AG10803 (cell line): ENCODE measurements around the gene DIPK1A.
A peak's percentile ranks its signal among the peaks of the same experiment; 100 is the strongest.

Source experiments
- DNase-seq: peaks from one replicate; pipeline ENCODE4 v3.0.0; 2010; ENCODE audit warnings: low read depth
- H3K4me3 ChIP-seq: 2 replicates; pipeline ENCODE4 v1.5.1; 2011; ENCODE audit warnings: mild to moderate bottlenecking, low read length, control low read depth
- TF ChIP-seq, protein P1 (sequence below): conservative IDR thresholded peaks from 2 replicates; pipeline ENCODE4 v1.5.1; 2011; ENCODE audit warnings: mild to moderate bottlenecking, low read length, control low read depth, inconsistent platforms

The DIPK1A gene

DNA sequence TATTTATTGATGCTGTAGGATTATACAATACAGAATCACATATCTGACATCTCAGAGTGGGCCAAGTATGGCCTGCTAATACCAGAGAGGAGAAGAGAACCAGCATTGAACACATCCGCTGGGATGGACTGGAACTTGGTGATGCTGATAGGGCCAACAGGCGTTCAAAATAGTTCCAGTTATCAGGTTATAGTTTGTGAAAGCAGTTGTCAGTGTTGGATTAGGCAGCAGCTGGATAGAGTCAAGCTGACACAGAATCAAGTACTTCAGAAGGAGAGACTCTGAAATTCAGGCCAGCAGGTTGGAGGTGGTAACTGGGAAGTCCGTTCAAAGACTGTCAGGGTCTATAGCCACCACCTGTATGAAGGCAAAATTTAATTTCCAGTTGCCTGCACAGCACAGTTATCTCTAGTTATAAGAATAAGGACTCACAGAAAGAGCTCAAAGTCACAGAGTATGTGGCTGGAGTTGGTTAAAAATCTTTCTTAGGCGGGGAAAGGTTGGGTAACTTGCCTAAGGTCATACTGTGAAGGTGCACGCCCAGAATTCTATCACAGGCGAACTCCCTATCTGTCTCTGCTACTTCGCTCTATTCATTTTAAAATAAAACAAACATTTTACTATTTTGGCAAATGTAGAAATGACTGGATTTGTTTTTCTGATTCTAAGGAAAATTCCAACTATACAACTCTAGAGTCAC lies 9.9 kb upstream of the DIPK1A start:
- TF ChIP-seq, protein P1, sequence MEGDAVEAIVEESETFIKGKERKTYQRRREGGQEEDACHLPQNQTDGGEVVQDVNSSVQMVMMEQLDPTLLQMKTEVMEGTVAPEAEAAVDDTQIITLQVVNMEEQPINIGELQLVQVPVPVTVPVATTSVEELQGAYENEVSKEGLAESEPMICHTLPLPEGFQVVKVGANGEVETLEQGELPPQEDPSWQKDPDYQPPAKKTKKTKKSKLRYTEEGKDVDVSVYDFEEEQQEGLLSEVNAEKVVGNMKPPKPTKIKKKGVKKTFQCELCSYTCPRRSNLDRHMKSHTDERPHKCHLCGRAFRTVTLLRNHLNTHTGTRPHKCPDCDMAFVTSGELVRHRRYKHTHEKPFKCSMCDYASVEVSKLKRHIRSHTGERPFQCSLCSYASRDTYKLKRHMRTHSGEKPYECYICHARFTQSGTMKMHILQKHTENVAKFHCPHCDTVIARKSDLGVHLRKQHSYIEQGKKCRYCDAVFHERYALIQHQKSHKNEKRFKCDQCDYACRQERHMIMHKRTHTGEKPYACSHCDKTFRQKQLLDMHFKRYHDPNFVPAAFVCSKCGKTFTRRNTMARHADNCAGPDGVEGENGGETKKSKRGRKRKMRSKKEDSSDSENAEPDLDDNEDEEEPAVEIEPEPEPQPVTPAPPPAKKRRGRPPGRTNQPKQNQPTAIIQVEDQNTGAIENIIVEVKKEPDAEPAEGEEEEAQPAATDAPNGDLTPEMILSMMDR = no peak
- H3K4me3 ChIP-seq = no peak overlapping the region
- DNase-seq = no peak

DNA sequence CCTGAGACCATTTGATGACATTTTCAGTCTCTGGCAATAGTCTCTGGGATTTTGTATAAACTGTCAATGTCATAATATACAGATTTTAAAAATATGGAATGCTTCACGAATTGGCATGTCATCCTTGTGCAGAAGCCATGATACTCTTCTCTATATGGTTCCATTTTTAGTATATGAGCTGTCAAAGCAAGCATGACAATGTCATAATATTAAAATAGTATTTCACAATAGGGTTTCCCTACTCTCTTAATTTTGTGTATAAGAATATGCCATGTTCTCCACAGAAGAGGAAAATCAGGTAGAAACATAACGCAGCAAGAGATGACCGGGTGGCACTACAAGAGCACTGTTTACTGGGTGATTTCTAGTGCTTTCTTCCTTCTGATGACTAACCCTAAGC lies 8.3 kb upstream of the DIPK1A start:
- TF ChIP-seq, protein P1 = no peak
- H3K4me3 ChIP-seq = no peak overlapping the region
- no peak for DNase-seq

DNA sequence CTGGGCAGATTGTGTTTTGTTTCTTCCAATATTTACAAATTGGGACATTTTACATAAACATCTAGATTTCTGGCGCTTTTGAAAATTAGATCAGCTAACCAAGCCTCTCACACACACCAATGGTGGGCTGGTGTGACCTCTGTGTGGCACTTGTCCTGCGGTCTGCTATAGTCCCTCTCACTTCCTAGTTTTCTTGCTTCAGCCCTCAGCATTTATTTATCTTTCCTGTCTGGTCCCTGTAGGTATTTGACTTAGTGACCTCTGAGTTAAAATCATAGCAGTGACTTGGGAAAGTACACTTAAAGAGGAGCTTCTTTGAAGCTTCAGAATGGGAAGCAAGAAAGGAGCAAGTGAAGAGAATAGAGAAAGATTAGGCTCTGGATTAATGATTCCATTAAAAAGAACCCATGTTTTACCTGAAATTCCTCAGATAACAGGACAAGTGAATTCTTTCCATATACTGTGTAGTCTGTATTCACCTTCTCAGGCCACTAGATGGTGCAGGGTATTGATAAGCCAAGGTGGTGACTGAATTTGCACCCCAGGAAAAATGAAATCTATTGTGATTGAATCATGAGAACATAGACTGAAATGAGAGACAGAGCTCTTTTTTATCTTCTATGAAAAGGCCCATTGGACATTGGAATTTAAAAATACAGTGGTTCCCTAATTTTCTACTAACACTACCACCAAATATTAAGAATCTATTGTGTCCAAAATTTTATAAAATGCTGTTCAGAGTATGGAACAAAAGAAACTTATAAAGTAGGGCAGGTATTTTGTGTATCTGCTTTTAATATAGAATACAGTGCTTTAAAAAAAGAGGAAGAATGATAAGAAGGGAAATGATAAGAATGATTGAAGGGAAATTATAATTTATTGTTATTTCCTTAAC lies 7.1 kb upstream of the DIPK1A start:
- DNase-seq = no peak
- H3K4me3 ChIP-seq = no peak overlapping the region
- TF ChIP-seq, protein P1 = peak; percentile 64

DNA sequence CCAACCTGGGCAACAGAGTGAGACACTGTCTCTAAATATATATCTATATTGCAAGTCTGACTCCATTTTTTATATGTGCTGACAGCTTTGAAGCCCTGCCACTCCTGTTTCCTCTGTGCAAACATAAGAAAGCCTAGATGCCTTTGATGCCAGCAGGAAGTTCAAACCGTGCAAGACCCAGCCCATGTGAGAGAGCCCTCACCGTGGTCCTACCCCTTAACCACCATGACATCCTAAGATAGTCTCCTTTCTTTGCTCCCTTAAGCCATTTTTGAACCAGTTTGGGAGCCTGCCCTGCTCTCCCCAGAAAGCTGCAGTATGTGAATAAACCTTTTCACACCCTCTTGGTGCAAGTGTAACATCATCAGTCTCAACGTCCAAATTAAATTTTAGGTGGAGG lies 3.7 kb upstream of the DIPK1A start:
- TF ChIP-seq, protein P1 = no peak
- H3K4me3 ChIP-seq = no peak overlapping the region
- DNase-seq = no peak

DNA sequence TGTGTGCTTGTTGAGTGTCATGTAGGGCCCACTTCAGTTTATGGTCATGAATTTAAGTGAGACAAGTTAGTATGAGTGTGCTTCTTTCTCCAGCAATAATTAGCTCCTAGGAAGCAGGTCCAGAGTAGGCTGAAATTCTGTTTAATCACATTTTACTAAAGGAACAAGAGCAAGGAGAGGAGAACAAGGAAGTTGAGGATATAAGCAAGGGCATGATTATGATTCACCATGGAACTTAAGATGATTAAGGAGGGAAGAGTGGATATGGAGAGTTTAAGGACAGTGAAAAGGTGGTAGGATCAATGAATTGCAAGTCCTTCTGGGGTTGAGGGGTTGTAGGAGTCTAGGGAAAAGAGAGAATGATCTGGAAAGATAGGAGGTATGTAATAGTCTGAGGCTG lies 3.1 kb upstream of the DIPK1A start:
- TF ChIP-seq, protein P1 = no peak
- no peak for DNase-seq
- no peak overlapping the region for H3K4me3 ChIP-seq

DNA sequence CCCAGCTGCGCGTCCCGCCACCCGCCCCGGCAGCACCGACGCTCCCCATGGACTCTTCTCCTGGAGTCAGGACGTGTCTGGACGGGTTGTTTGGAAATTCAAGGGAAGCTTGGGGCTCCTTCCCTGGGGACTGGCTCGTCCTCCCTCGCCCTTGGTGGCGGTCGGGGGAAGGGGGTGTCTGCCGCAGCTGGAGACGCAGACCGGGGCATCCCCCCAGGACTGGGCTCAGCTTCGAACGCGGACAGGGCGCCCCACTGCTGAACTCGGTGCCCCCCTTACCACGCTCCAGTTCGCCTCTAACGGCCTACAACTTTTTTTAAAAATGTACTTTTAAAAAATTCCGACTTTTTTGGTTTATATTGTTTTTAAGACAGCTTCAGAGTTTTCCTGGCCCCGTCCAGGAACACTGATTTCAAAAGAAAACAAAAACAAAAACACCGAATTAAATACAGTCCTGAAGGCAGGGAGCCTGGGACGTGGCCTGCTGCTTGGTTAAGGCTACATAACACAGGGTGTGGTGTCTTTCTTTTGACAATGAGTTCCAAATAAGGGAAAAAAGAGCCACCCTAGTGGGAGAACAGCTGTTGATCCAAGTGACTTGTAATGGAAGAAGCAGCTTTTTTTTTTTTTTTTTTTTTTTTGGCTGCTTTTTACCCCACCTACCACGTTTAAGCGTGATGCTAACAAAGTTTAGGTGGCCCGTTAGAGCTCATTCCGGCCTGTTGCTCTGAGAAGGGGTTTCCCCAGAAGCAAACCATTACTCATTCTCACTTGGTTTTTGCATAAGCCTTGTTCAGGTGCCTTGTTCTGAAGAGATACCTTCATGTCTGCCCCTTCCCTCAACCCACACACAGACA lies 862 bp upstream of the DIPK1A start:
- DNase-seq = peak; percentile 90
- peak overlapping the region; percentile 87 for H3K4me3 ChIP-seq
- TF ChIP-seq, protein P1 = 0 out of 2 replicates have a peak, but pooled peaks have one; percentile 19
